Skeletal muscle tissue (tissue), 1 donor: ENCODE data around the gene GRIK5. TPM values are rescaled to one million over a fixed set of nuclear protein-coding genes. Genes with fewer than 3 reads are reported as not detected.

Experiments
- total RNA-seq: library from RNA; depleted of rRNA; stranded (reverse); fragments of >200 nt; gene quantifications from one replicate; pipeline ENCODE4 v1.2.3, GENCODE V29; 2014

Gene GRIK5
- total RNA-seq, 1 donor from 2014 or later: 1.0 TPM

Other genes with a start within 250 kb of the GRIK5 start
- not detected for gene LYPD4, start 225.5 kb downstream of the GRIK5 start, total RNA-seq
- gene DMRTC2, start 225.2 kb downstream of the GRIK5 start, total RNA-seq: not detected
- 455 TPM for gene RPS19, start 210.0 kb downstream of the GRIK5 start, total RNA-seq
- gene CD79A, start 192.9 kb downstream of the GRIK5 start, total RNA-seq: 1.0 TPM
- 13.6 TPM for gene ARHGEF1, start 187.0 kb downstream of the GRIK5 start, total RNA-seq
- not detected for gene ERFL, start 141.8 kb downstream of the GRIK5 start, total RNA-seq
- 85.1 TPM for gene RABAC1, start 110.9 kb downstream of the GRIK5 start, total RNA-seq
- not detected for gene ATP1A3, start 76.0 kb downstream of the GRIK5 start, total RNA-seq
- gene ZNF574, start 6.0 kb upstream of the GRIK5 start, total RNA-seq: 7.8 TPM
- gene POU2F2, start 62.2 kb upstream of the GRIK5 start, total RNA-seq: 0.52 TPM
- 21.4 TPM for gene DEDD2, start 147.5 kb upstream of the GRIK5 start, total RNA-seq
- 7.8 TPM for gene ZNF526, start 150.1 kb upstream of the GRIK5 start, total RNA-seq
- gene GSK3A, start 172.4 kb upstream of the GRIK5 start, total RNA-seq: 5.2 TPM
- 12.0 TPM for gene ERF, start 184.9 kb upstream of the GRIK5 start, total RNA-seq
- 10.4 TPM for gene CIC, start 199.0 kb upstream of the GRIK5 start, total RNA-seq
- gene PRR19, start 231.9 kb upstream of the GRIK5 start, total RNA-seq: not detected
- 29.2 TPM for gene PAFAH1B3, start 232.4 kb upstream of the GRIK5 start, total RNA-seq
- 0.52 TPM for gene TMEM145, start 243.1 kb upstream of the GRIK5 start, total RNA-seq